ENCODE data around the gene BEX3.
"Not testable (repeated sequence)": the region's sequence is repeated elsewhere in the genome, so short reads cannot be mapped to it uniquely, and the experiment has no call there.

Gene BEX3

DNA sequence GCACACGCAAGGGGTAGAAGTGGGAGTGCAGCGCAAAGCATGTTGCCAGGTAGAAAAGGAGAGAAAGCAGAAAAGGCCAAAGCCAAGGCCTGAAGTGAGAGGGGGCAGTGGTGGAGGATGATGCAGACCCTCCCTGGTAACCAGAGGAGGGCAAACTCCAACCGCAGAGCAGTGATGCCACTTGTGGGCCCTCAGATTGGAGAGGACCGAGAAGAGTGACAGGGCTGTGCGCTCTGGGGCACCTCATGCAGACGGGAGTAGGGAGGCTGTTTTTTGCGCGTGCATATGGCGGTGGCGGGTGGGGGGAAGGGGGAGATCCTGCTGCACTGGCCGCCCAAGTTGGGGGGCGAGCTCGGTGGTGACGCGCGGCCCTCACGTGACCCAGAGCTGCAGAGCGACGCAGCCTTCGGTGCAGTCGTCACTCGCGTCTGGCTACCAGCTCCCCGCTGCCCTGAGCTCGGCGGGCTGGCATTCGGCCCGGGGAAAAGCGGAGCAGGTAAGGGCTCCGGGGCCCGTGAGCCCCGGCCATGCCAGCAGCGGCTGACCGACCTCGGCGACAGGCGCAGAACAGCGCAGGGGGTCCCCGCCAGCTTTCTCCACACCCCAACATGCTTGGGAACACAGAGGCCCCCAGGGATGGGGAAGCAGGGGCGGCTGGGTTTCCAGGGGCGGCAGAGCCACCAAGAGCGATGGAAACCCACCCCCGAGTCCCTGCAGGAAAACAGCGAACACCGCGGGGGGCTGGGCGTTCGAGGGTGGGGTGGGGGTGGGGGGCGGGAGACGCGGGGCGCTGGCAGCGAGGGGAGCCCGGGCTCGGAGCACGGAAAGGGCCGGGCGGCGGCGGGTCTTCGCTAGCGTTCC is at the start of gene BEX3:
BEX3 (plus strand) TSS at position 421 of the 861 bp plus-strand sequence. CDS start 984 bp downstream, outside the sequence.
- DNase-seq: peak; percentile 66

DNA sequence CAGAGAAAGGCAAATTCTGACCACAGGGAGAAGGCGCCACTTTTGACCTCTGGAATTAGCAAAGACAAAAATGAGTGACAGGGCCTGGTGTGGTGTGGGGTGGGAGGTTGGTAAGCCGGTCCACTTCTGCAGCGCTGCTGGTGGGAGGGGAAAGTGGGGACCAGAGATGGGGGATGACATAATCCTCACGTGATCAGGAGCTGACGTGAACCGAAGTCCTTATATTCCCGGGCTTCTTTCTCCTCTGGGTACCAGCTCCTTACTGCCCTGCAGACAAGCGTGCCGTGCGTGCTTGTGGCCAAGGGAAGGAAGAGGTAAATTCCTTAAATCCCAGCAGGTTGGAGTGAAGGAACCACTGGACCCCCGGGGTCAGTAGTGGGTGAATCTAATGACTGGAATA is 46.3 kb upstream of the BEX3 start, which contains the start of gene TCEAL7:
TCEAL7 (plus strand) TSS at position 249 of the 400 bp plus-strand sequence. CDS start 1,165 bp downstream, outside the sequence.
- DNase-seq: peak; percentile 44

- peak; percentile 14 for DNase-seq
Measured at GRCh38 chrX:103330681-103331288, 45.6 kb upstream of the BEX3 start.

GRCh38 chrX:103338663-103339062 is 37.7 kb upstream of the BEX3 start:
- DNase-seq: no peak

- peak; percentile 43 for DNase-seq
Measured at GRCh38 chrX:103343105-103343504, 33.2 kb upstream of the BEX3 start.

DNA sequence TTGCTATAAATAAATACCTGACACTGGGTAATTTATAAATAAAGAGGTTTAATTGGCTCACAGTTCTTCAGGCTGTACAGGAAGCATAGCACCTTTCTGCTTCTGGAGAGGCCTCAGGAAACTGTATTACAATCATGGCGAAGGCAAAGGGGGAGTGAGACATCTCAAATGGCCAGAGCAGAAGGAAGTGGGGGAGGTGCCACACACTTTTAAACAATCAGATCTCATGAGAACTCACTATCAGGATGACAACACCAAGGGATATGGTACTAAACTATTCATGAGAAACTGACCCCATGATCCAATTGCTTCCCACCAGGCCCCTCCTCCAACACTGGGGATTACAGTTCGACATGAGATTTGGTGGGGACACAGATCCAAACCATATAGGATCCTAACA is 31.7 kb upstream of the BEX3 start:
- DNase-seq: no peak

- no peak for DNase-seq
Measured at GRCh38 chrX:103347682-103348397, 28.5 kb upstream of the BEX3 start.

DNA sequence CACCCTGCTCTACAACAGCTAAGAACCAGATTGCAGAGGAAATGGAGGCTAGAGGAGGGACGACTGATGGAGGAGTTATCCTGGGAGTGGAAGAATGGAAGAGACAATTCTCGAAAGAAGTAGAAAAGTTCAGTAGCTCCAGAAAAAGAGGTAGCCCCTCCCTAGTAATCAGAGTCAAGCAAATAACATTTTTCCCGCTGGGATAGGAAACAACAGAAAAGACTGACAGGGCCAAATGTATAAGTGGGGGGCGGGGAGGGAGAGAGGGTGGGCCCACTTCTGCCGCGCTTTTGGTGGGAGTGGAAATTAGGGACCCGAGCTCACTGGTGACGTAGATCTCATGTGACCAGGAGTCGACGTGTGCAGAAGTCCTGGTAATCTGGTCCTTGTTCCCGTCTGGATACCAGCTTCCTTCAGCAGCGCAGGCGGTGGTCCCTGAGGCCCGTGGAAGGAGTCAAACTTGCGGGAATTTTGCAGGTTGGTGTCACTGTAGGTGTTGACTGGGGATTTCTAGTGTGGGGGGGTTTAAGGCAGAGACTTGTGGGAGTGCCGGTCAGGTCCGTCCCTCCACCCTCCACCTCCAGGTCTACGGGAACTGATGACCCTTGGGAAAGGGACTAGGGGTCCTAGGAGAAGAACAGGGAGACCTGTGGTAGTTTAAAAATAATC is 20.1 kb upstream of the BEX3 start, which contains the start of gene TCEAL9:
TCEAL9 (plus strand) TSS at position 377 of the 669 bp plus-strand sequence. CDS start 1,179 bp downstream, outside the sequence.
- DNase-seq: peak; percentile 79

- no peak for DNase-seq
Measured at GRCh38 chrX:103356858-103357257, 19.5 kb upstream of the BEX3 start.

DNA sequence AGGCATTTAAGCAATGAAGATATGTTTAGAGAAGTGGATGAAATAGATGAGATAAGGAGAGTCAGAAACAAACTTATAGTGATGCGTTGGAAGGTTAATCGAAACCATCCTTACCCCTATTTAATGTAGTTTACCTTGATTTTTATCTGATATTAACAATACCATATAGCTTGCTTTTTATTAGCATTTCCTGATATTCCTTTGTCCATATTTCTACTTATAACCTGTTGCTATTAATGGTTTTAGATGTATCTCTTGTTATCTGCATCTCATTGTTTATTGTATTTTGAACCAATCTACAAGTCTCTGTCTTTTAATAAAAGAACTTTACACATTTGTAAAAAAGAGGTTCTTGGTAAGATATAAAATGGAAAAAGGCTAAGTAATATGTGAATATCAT is 18.5 kb upstream of the BEX3 start:
- DNase-seq: no peak

GRCh38 chrX:103359605-103360004 is 16.7 kb upstream of the BEX3 start:
- not testable (repeated sequence) for DNase-seq

GRCh38 chrX:103360092-103360491 is 16.2 kb upstream of the BEX3 start:
- DNase-seq: no peak

- no peak for DNase-seq
Measured at GRCh38 chrX:103360916-103361315, 15.4 kb upstream of the BEX3 start.

GRCh38 chrX:103361798-103362197 is 14.5 kb upstream of the BEX3 start:
- no peak for DNase-seq

GRCh38 chrX:103362474-103362873 is 13.9 kb upstream of the BEX3 start:
- DNase-seq: peak; percentile 33

- DNase-seq: no peak
Measured at GRCh38 chrX:103363046-103363445, 13.3 kb upstream of the BEX3 start.

DNA sequence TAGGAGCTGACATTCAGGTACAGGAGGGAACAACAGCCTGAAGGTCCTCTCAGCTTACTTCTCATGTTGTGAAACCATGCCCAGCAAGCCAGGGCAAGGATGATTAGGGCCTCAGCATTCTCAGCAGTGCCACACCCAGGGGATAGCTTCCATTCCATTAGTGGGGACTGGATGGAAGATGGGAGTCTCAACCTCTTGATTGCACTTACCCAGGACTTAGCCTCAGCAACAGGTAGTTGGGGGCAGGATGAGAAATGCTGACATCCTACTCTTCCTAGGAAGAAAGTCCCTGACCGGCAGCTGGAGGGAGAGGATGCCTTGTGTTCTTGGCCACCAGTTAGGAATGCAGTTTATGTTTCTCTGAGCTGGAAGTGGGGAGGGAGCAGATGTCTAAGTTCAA is 8.8 kb upstream of the BEX3 start:
- DNase-seq: no peak

GRCh38 chrX:103369479-103369878 is 6.9 kb upstream of the BEX3 start:
- DNase-seq: no peak

GRCh38 chrX:103372886-103373285 is 3.5 kb upstream of the BEX3 start:
- no peak for DNase-seq

DNA sequence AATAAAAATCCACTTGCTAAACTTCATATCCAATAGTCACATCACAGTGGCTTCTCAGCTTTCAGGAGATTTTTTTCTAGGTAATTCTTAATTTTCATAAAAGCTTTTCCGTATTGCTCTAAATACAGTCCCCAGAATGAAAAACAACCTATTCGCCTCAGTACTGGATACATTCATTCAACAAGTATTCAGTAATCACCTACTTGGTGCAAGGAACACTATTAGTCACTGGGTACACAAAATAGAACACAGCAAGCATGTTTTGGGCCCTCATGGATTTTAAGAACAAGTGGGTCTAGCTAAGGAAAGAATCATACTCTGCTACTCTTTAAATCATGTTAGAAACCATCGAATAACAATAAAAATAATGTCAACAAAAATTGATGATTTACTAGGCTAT is 2.8 kb upstream of the BEX3 start:
- DNase-seq: no peak

DNA sequence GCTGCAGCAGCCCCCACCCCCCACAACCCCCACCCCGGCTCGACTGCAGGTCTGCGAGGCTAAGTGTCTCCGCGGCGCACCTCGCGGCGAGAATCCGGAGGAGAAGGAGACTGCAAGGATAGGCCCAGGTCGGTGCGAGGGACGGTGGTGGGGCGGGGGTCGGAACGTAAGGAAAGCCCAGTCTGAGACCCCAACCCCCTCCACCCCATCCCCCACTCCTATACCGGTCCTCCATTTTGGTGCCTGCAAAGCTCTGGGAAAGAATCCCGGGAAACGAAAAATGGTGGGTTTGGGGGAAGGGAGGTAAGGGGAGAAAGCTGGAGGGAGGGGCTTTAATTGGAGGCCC is 614 bp downstream of the BEX3 start:
- DNase-seq: peak; percentile 50

DNA sequence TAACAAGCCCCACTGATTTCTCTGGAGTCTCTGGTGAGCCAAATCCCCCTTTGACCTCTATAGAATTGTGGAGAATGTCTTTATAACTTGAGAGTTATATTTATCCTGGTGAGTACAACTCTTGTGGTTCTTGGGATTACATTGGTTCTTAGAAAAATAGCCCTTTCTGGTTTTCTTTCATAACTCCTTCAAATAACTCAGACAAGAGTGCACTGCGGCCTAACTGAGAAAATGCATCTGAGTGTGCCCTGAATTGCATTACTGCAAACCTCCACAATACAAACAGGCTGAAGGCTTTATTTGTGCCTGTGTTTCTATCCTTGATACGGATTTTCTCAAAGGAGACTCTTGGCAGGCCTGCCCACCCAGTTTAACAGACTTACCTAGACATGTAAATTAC is 2.7 kb downstream of the BEX3 start:
- no peak for DNase-seq

GRCh38 chrX:103382877-103383276 is 6.5 kb downstream of the BEX3 start:
- no peak for DNase-seq
